Diencephalon (tissue), 1 donor: ENCODE results near the gene TTN. TPM values are rescaled to one million over a fixed set of nuclear protein-coding genes. Genes with fewer than 3 reads are reported as not detected.

Experiments used
- total RNA-seq: library from RNA; depleted of rRNA; stranded (reverse); fragments of >200 nt; gene quantifications from one replicate; pipeline ENCODE4 v1.2.3, GENCODE V29; 2014

TTN gene
- total RNA-seq = 2.3 TPM

GRCh38 chr2:178807227-178808008 lies at the start of gene TTN:
TSS of gene TTN (minus strand) at chr2:178807423. CDS start at chr2:178804642, 2,781 bp downstream.

DNA sequence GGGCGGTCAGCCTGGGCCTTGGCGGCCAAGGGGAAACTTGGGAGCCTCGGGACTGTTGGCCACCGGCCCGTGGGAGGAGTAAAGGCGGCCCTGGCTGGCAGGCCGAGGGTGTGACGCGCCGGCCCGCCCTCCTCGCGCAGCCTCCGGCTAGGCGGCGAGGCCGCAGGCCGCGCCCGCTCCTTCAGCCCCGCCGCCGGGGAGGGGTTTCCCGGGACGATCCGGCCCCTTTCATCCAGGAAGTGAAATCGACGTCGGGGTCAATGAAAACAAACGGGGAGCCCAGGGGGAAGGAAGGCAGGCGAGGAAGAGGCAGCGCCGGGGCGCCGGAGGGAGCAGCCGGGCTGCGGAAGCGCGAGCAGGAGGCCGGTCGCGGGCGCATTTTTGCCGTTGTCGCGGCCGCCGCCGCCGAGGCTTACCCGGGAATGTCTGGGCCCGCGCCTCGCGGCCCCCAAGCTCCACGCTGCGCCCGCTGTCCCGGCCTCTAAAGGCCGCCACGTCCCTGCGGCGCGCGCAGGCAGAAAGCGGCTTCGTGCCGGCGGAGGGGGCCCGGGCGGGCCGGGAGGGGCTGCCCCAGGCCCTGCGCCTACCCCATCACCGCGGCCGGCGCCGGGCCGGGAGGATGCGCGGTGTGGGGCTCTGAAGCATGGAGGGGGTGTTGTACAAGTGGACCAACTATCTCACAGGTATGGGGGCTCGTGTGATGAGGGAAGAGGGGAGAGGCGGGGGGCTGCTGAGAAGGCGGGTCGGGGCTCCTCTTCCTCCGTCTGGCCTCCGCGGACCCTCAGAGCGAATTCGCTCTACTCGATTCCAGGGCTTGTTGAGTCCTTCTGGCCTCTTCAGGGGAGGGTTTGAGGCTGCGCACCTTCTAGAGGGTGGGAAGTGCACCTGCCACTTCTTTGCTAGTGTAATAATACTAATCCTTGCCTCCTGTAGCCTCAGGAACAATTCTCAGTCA lies 326.7 kb downstream of the TTN start, which contains the start of gene PLEKHA3:
TSS of gene PLEKHA3 (plus strand) at position 231 of the 955 bp plus-strand sequence. CDS start at position 644, 413 bp downstream.

GRCh38 chr2:178478439-178479274 lies 328.6 kb downstream of the TTN start, which contains the start of gene FKBP7:
TSS of gene FKBP7 (minus strand) at chr2:178478600. CDS start at chr2:178478499, 101 bp downstream.

Other genes starting within 250 kb of the TTN start
- 3.5 TPM for gene CCDC141, start 242.7 kb upstream of the TTN start, total RNA-seq